ENCODE results near the gene CTF1.
"Not testable (repeated sequence)": the region's sequence is repeated elsewhere in the genome, so short reads cannot be mapped to it uniquely, and the experiment has no call there.

CTF1 gene, protein sequence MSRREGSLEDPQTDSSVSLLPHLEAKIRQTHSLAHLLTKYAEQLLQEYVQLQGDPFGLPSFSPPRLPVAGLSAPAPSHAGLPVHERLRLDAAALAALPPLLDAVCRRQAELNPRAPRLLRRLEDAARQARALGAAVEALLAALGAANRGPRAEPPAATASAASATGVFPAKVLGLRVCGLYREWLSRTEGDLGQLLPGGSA

DNA sequence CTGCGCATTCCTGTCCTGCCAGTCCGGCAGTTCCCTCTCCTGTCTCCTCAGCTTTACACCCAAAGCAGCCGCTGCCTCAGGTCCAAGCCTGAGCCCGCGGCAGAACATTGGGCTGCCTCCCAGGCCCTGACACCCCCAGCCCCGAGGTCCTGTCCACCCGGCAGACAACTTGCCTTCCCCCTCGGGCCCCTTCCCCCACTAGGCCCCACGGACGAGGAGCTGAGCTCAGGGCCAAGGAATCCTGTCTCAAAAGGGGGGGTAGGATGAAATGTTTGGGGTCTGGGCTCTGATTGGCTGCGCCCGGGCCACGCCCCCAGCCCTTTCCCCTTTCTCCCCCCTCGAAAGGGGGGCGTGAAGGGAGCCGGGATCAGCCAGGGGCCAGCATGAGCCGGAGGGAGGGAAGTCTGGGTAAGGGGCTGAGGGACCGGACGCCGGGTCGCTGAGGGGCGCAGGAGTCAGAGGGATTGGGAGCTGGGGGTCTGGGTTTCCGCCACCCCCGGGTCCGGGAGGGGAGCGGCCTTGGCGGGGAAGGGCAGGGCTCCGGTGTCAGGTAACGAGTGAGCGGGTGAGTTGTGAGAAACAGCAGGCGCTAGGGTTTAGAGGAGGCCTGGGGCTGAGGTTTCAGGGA is at the start of gene CTF1:
CTF1 (plus strand) TSS at position 354 of the 628 bp plus-strand sequence; CDS start at position 384, 30 bp downstream.
- H3K36me3 Mint-ChIP-seq, result peaks cover 8% of the 10 kb centered on the region
- peak within 1 kb of the TSS; percentile 73 for H3K27ac Mint-ChIP-seq
- no peaks in the 10 kb centered on the region for H3K27me3 Mint-ChIP-seq
- CTCF ChIA-PET, result interaction anchor here (4.1 kb wide), 1 partner anchor 52 kb away, joined by 14 read pairs; no protein-coding TSS in a partner anchor
- H3K4me1 Mint-ChIP-seq, result peaks cover 67% of the 10 kb centered on the region
- H3K9me3 Mint-ChIP-seq, result no peaks in the 10 kb centered on the region
- peak within 1 kb of the TSS; percentile 51 for H3K4me3 Mint-ChIP-seq
- peak; percentile 23 for DNase-seq

DNA sequence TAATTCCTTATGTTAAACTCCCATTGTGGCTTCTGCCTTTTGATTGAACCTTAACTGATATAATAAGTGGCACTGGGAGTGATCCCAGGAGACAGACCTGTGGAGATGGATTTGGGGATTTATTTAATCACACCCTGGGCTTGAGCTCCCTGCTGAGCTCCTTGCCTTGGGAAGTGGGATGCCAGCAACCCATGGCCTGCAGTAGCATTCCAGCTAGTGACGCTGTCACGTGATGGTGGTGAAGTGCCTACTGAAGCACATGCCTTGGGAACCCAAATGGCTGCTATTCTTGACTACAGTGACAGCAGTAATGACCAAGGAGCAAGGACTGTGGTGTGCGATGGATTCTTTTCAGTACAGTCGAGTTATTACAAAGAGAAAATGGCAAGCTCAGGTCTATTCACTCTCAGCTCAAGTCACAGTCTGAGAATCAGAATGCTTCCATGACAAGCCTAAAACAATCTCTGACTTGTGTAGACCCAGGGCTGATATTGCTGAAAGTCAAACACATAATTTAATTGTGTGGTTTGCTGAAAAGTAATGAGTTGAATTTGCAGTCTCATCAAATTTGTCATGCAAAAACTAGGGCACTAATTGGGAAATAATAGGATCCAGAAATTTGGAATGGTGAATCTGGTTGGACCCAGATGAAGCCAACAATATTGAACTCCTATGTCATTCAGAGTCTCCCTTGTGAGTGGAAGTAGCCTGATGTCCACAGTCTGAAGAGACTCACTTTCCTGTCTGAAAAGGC is 49.6 kb upstream of the CTF1 start:
- no peak overlapping the region for H3K4me3 Mint-ChIP-seq
- CTCF ChIA-PET, result interaction anchor here (2.7 to 5.1 kb wide), 4 partner anchors 7 to 95 kb away, joined by 19 to 88 read pairs (median 63); no protein-coding TSS in a partner anchor
- H3K4me1 Mint-ChIP-seq, result peaks cover 12% of the 10 kb centered on the region
- no peak for DNase-seq
- no peaks in the 10 kb centered on the region for H3K36me3 Mint-ChIP-seq
- H3K27me3 Mint-ChIP-seq, result peaks cover 6% of the 10 kb centered on the region
- no peaks in the 10 kb centered on the region for H3K9me3 Mint-ChIP-seq
- no peak overlapping the region for H3K27ac Mint-ChIP-seq

DNA sequence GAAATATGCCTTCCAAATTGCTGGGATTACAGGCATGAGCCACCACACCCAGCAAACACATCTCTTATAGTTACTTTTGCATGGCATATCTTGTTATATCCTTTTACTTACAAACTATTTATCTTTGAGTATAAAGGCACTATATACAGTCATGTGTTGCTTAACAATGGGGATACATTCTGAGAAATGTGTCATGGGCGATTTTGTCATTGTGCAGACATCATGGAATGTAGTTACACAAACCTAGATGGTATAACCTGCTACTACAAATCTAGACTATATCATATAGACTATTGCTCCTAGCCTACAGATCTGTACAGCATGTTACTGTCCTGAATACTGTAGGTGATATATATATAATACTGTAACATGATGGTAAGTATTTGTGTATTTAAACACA is 46.2 kb upstream of the CTF1 start:
- H3K27ac Mint-ChIP-seq, result no peak overlapping the region
- no peaks in the 10 kb centered on the region for H3K27me3 Mint-ChIP-seq
- no peak overlapping the region for H3K4me3 Mint-ChIP-seq
- H3K9me3 Mint-ChIP-seq, result no peaks in the 10 kb centered on the region
- CTCF ChIA-PET, result no interaction called here
- peaks cover 4% of the 10 kb centered on the region for H3K4me1 Mint-ChIP-seq
- no peaks in the 10 kb centered on the region for H3K36me3 Mint-ChIP-seq
- DNase-seq, result no peak

DNA sequence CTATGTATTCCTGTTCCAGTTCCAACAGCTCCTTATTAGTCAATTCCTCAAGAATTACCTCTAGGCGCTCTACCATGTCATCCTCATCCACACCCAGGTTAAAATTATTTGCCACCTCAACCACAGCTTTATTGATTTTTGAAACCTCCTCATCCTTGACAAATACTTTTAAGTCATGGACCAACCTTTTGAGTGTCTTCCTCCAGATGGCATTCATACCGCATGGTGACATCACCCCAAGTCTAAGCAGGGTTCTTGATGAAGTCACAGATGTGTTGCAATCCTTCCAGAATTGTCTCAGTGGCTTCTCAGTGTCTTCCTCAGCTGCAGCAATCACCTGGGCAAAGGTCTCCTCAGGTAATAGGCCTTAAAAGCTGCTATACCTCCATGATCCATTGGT is 42.7 kb upstream of the CTF1 start:
- Mint-ChIP-seq H3K4me1 (no peaks in the 10 kb centered on the region), H3K4me3 (no peak overlapping the region), H3K9me3 (no peaks in the 10 kb centered on the region), H3K27me3 (no peaks in the 10 kb centered on the region), H3K27ac (no peak overlapping the region), H3K36me3 (no peaks in the 10 kb centered on the region)
- CTCF ChIA-PET, result interaction anchor here (1.2 to 3.3 kb wide), 4 partner anchors 9 to 69 kb away, joined by 3 to 19 read pairs (median 4); no protein-coding TSS in a partner anchor
- no peak for DNase-seq

DNA sequence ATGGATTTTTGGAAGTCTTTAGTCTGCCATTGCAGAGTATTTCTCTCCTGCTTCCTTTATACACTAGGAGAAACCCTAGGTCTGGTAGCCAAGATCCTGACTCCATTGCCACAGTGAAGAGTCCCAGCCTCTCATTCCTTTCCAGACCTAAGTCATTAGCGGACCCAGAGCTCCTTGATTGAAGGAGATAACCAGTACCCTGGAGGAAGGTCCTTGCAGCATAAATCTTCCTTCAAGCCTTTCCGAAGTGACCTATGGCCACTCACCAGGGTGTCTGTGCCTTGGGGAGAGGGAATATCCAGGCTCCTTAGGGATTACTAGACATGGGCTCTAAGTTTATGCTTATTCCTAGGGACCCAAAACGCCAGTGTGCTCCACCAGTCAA is 38.3 kb upstream of the CTF1 start:
- Mint-ChIP-seq H3K27ac (no peak overlapping the region), H3K27me3 (peaks cover 5% of the 10 kb centered on the region), H3K4me1 (no peaks in the 10 kb centered on the region), H3K36me3 (no peaks in the 10 kb centered on the region), H3K9me3 (no peaks in the 10 kb centered on the region), H3K4me3 (no peak overlapping the region)
- CTCF ChIA-PET, result interaction anchor here (0.9 kb wide), 1 partner anchor 13 kb away, joined by 3 read pairs; no protein-coding TSS in a partner anchor
- no peak for DNase-seq

DNA sequence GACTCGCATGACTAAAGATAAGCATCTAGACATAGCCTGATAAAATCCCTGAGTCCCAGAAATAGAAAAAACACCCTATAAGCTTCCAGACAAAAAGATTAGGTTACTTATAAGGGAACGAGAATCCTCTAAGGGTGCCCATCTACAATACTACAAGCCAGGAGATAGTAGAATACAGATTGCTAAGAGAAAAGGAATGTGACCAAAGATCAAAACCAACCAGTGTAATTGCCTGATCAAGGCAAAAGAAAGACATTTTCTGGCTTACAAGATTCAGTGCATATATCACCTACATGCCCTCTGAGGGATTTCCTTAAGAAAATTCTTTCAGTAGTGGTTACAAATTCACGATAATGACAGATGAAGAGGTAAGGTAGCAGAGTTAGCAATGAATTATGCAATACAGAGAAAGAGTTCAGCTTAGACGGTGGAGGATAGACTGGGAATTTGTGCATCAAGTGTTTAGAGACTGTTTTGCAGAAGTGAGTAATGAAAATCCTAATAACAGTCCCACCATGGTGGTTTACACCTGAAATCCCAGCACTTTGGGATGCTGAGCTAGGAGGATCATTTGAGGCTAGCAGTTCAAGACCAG is 37.5 kb upstream of the CTF1 start:
- H3K36me3 Mint-ChIP-seq, result no peaks in the 10 kb centered on the region
- CTCF ChIA-PET, result no interaction called here
- H3K27me3 Mint-ChIP-seq, result peaks cover 5% of the 10 kb centered on the region
- no peaks in the 10 kb centered on the region for H3K9me3 Mint-ChIP-seq
- H3K4me3 Mint-ChIP-seq, result no peak overlapping the region
- H3K27ac Mint-ChIP-seq, result no peak overlapping the region
- no peaks in the 10 kb centered on the region for H3K4me1 Mint-ChIP-seq
- no peak for DNase-seq

DNA sequence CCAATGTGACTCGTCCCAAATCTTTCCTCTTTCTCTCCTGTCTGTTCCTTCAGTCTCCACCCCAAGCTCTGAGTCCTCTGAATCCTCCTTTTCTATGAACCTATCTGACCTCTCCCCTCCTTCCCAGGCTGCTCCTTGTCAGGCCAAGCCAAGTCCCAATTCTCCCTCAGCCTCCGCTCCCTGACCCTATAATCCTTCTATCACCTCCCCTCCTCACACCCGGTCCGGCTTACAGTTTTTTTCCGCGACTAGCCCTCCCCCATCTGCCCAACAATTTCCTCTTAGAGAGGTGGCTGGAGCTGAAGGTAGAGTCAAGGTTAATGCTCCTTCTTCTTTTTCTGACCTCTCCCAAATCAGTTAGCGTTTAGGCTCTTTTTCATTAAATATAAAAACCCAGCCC is 35.7 kb upstream of the CTF1 start:
- H3K36me3 Mint-ChIP-seq, H3K27me3 Mint-ChIP-seq, H3K27ac Mint-ChIP-seq, H3K4me3 Mint-ChIP-seq, H3K4me1 Mint-ChIP-seq, DNase-seq, CTCF ChIA-PET, H3K9me3 Mint-ChIP-seq: not testable (repeated sequence)

DNA sequence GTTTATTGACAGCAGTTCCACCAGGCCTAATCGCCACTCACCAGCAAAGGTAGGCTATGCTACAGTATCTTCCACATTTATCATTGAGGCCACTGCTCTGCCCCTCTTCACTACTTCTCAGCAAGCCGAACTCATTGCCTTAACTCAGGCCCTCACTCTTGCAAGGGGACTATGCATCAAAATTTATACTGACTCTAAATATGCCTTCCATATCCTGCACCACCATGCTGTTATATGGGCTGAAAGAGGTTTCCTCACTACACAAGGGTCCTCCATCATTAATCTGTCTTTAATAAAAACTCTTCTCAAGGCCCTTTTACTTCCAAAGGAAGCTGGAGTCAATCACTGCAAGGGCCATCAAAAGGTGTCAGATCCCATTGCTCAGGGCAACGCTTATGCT is 33.2 kb upstream of the CTF1 start:
- not testable (repeated sequence) for H3K4me3 Mint-ChIP-seq, H3K4me1 Mint-ChIP-seq, DNase-seq, H3K9me3 Mint-ChIP-seq, H3K27me3 Mint-ChIP-seq, H3K27ac Mint-ChIP-seq, H3K36me3 Mint-ChIP-seq
- CTCF ChIA-PET, result interaction anchor here (1.3 kb wide), 1 partner anchor 18 kb away, joined by 3 read pairs; no protein-coding TSS in a partner anchor

DNA sequence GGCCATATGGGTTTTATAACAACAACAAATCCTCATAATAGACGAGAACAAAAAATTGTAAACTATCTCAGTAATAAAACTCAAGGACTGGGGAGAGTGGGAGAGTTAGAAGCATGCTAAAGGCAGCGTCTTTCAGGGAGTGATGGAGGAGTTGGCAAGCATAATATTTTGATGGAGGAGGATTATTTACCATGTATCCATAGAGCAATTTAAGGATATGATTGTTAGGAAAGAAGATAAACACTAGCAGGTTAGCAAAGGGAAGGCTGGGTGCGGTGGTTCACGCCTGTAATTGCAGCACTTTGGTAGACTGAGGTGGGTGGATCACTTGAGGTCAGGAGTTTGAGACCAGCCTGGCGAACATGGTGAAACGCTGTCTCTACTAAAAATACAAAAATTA is 30.4 kb upstream of the CTF1 start:
- DNase-seq, result no peak
- H3K27ac Mint-ChIP-seq, result no peak overlapping the region
- no peaks in the 10 kb centered on the region for H3K27me3 Mint-ChIP-seq
- no peaks in the 10 kb centered on the region for H3K9me3 Mint-ChIP-seq
- no peaks in the 10 kb centered on the region for H3K4me1 Mint-ChIP-seq
- no peak overlapping the region for H3K4me3 Mint-ChIP-seq
- H3K36me3 Mint-ChIP-seq, result no peaks in the 10 kb centered on the region
- CTCF ChIA-PET, result no interaction called here

DNA sequence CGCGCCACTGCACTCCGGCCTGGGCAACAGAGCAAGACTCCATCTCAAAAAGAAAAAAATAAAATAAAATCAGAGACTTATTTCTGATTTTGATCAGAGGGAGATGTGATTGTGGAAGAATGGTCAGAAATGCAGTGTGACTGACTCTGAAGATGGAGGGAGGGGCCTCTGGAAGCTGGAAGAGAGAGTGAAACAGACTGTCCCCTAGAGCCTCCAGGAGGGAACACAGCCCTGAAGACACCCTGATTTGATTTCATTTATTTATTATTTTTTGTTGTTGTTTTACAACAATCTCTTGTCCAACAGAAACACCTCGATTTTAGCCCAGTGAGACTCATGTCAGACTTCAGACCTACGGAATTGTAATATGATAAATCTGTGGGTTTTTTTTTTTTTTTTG is 28.7 kb upstream of the CTF1 start:
- H3K9me3 Mint-ChIP-seq, result no peaks in the 10 kb centered on the region
- peaks cover under 1% of the 10 kb centered on the region for H3K4me1 Mint-ChIP-seq
- no peaks in the 10 kb centered on the region for H3K27me3 Mint-ChIP-seq
- DNase-seq, result no peak
- no peak overlapping the region for H3K4me3 Mint-ChIP-seq
- peaks cover under 1% of the 10 kb centered on the region for H3K36me3 Mint-ChIP-seq
- CTCF ChIA-PET, result interaction anchor here (2.3 kb wide), 1 partner anchor 23 kb away, joined by 10 read pairs; no protein-coding TSS in a partner anchor
- H3K27ac Mint-ChIP-seq, result no peak overlapping the region

DNA sequence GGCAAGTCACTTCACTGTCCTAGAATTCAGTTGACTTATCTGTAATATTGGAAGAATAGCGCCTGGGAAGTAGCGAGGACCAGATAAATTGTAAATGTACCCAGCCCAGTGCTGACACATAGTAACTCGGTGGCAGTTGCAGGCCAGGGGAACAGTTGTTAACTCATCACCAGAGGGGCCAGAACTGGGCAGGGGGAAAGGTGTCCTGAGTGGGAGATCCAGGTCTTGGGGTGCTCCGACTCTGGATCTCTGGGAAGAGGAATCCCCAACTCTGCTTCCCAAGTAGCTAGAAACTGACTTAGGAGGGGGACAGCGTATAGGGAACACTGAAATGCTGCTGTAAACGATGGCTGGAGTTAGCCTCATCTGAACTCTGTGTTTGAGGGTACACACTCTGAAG is 25.5 kb upstream of the CTF1 start:
- Mint-ChIP-seq H3K36me3 (peaks cover 8% of the 10 kb centered on the region), H3K27ac (no peak overlapping the region), H3K4me1 (peaks cover 15% of the 10 kb centered on the region), H3K27me3 (no peaks in the 10 kb centered on the region), H3K4me3 (no peak overlapping the region), H3K9me3 (no peaks in the 10 kb centered on the region)
- DNase-seq, result no peak
- CTCF ChIA-PET, result interaction anchor here (1.0 to 1.2 kb wide), 2 partner anchors 15 to 31 kb away, joined by 3 to 5 read pairs; no protein-coding TSS in a partner anchor

DNA sequence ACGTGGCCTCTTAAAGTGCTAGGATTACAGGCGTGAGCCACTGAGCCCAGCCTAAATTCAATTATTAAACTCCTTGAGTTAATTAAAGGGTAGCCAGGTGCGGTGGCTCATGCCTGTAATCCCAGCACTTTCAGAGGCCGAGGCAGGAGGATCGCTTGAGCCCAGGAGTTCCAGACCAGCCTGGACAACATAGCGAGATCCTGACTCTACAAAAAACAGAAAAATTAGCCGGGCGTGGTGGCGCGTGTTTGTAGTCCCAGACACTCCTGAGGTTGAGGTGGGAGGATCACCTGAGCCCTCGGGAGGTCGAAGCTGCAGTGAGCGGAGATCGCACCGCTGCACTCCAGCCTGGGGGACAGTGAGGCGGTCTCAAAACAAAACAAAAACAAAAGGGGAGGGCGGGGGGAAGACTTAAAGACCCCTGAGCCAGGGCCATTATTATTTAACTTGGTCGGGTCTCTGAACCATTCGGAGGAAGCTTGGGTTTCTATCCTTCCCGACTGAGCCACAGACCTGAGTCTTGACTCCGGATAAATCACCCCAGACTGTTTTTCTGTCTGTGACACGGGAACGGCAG is 22.1 kb upstream of the CTF1 start:
- no peaks in the 10 kb centered on the region for H3K9me3 Mint-ChIP-seq
- peak overlapping the region; percentile 89 for H3K4me3 Mint-ChIP-seq
- H3K27ac Mint-ChIP-seq, result peak overlapping the region; percentile 90
- peaks cover 24% of the 10 kb centered on the region for H3K36me3 Mint-ChIP-seq
- peaks cover 33% of the 10 kb centered on the region for H3K4me1 Mint-ChIP-seq
- H3K27me3 Mint-ChIP-seq, result no peaks in the 10 kb centered on the region
- no peak for DNase-seq
- CTCF ChIA-PET, result interaction anchor here (0.9 to 5.2 kb wide), 7 partner anchors 18 to 79 kb away, joined by 3 to 28 read pairs (median 4); no protein-coding TSS in a partner anchor

DNA sequence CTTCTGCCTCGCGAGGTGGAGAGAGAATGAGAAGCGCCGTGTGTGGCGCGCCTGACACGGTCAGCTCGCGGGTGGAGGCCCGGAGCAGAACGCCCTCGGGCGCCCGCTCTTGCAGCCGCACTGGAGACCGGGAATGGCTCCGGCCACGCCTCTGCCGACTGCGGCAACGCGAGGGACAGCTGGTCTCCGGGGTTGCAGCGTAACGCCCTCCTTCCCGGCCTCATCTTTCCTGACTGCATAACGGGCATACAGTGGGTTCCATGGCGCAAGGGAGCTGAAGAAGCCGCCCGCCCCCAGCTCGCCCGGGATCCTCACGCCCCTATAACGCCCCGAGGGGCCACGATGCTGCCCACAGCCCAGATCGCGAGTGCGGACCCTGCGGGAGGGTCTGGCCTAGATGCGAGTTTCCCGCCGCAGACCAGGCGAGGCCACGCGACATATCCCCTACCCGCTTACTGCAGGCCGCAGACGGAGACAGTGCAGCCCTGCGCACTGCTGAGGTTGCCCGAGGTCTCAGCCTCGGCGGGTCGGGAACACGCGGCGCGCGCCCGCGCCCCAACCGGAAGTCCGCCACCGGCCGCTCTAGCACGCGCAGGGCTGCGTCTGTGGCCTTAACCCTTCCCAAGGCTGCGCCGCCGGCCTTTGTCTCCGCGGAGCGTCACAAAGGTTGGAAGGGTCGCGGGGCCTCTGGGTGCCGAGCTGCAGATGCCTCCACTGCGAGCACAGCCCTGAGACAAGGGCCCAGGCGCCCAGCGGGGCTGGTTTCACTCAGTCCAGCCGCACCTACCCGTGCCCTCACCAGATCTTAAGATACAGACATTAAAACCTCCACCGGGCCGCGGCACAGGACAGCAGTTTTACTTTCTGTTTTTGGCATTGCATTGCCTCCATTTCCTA is 21.3 kb upstream of the CTF1 start:
- no peaks in the 10 kb centered on the region for H3K9me3 Mint-ChIP-seq
- peak overlapping the region; percentile 89 for H3K4me3 Mint-ChIP-seq
- H3K27ac Mint-ChIP-seq, result peak overlapping the region; percentile 90
- CTCF ChIA-PET, result interaction anchor here (1.0 to 5.2 kb wide), 6 partner anchors 17 to 80 kb away, joined by 3 to 28 read pairs (median 4); no protein-coding TSS in a partner anchor
- peaks cover 26% of the 10 kb centered on the region for H3K36me3 Mint-ChIP-seq
- H3K4me1 Mint-ChIP-seq, result peaks cover 33% of the 10 kb centered on the region
- H3K27me3 Mint-ChIP-seq, result no peaks in the 10 kb centered on the region
- peak; percentile 90 for DNase-seq

Data from activated naive CD4-positive, alpha-beta T cell treated with anti-CD3 and anti-CD28 coated beads, Interleukin-2, amount 10 ng/mL, durations not matched to agents 7 days and 5 days (primary cell).